ENCODE data around the gene OR51S1.
"Not testable (repeated sequence)": the region's sequence is repeated elsewhere in the genome, so short reads cannot be mapped to it uniquely, and the experiment has no call there.

The OR51S1 gene

GRCh38 chr11:4881860-4882500, 33.0 kb upstream of the OR51S1 start, which contains the start of gene OR51T1:
Gene OR51T1, plus strand, starts transcription at chr11:4881900. Its CDS starts 0 bp downstream, at chr11:4881900.
- TF ChIP-seq CTCF (IDR thresholded peaks at IDR 0.05; ENCODE audit: low read depth, low read length): no peak

GRCh38 chr11:4881188-4881587, 32.2 kb upstream of the OR51S1 start:
- H3K4me3 ChIP-seq (ENCODE audit: low read depth, low read length): no peak overlapping the region
- TF ChIP-seq CTCF (IDR thresholded peaks at IDR 0.05; ENCODE audit: low read depth, low read length): no peak

More at GRCh38 chr11:4881860-4882500, 33.0 kb upstream of the OR51S1 start, which contains the start of gene OR51T1:
- no peak within 1 kb of the TSS for H3K4me3 ChIP-seq (ENCODE audit: low read depth, low read length)

- H3K4me3 ChIP-seq (ENCODE audit: low read depth, low read length): no peak overlapping the region
- TF ChIP-seq CTCF (IDR thresholded peaks at IDR 0.05; ENCODE audit: low read depth, low read length): no peak
Observed at GRCh38 chr11:4865855-4866254, 16.8 kb upstream of the OR51S1 start.

GRCh38 chr11:4863876-4864275, 14.9 kb upstream of the OR51S1 start:
- no peak for TF ChIP-seq CTCF (IDR thresholded peaks at IDR 0.05; ENCODE audit: low read depth, low read length)
- no peak overlapping the region for H3K4me3 ChIP-seq (ENCODE audit: low read depth, low read length)

GRCh38 chr11:4862447-4863236, 13.6 kb upstream of the OR51S1 start:
- H3K4me3 ChIP-seq (ENCODE audit: low read depth, low read length): no peak overlapping the region
- no peak for TF ChIP-seq CTCF (IDR thresholded peaks at IDR 0.05; ENCODE audit: low read depth, low read length)

GRCh38 chr11:4854286-4854685, 5.3 kb upstream of the OR51S1 start:
- H3K4me3 ChIP-seq (ENCODE audit: low read depth, low read length): not testable (repeated sequence)

- no peak for TF ChIP-seq CTCF (IDR thresholded peaks at IDR 0.05; ENCODE audit: low read depth, low read length)
- no peak overlapping the region for H3K4me3 ChIP-seq (ENCODE audit: low read depth, low read length)
Observed at GRCh38 chr11:4851033-4851432, 2.0 kb upstream of the OR51S1 start.
